NT2/D1 (cell line): ENCODE measurements around the gene SLC9A9.

Source experiments
- DNase-seq: peaks from one replicate; pipeline ENCODE4 v3.0.0-alpha.2; 2011; ENCODE audit warnings: low read depth, low spot score
- H3K27me3 ChIP-seq: 2 replicates; pipeline ENCODE4 v1.6.0; 2011; ENCODE audit warnings: mild to moderate bottlenecking; ENCODE audit not compliant: insufficient read length, insufficient read depth
- H3K36me3 ChIP-seq: 2 replicates; pipeline ENCODE4 v1.6.1; 2011; ENCODE audit warnings: mild to moderate bottlenecking, low read length, mixed read lengths; ENCODE audit not compliant: insufficient read depth, insufficient read length
- H3K4me1 ChIP-seq: 2 replicates; pipeline ENCODE4 v1.5.1; 2011; ENCODE audit not compliant: insufficient read depth, insufficient read length
- H3K4me3 ChIP-seq: 2 replicates; pipeline ENCODE4 v1.5.1; 2011; ENCODE audit warnings: low read depth; ENCODE audit not compliant: insufficient read length
- H3K9ac ChIP-seq: 2 replicates; pipeline ENCODE4 v1.6.0; 2011; ENCODE audit warnings: low read depth; ENCODE audit not compliant: insufficient read length
- H3K9me3 ChIP-seq: 2 replicates; pipeline ENCODE4 v1.5.1; 2011; ENCODE audit warnings: mild to moderate bottlenecking, low read length; ENCODE audit not compliant: insufficient read depth
- SUZ12 ChIP-seq: IDR thresholded peaks from 2 replicates; pipeline ENCODE4 v1.6.1; 2011; ENCODE audit not compliant: insufficient read length, insufficient read depth; ENCODE audit errors: extremely low read depth
- YY1 ChIP-seq: IDR thresholded peaks from 2 replicates; pipeline ENCODE4 v1.6.1; 2011; ENCODE audit not compliant: insufficient read length, insufficient read depth
- ZNF274 ChIP-seq: IDR thresholded peaks from 2 replicates; pipeline ENCODE4 v1.6.1; 2011; ENCODE audit warnings: mild to moderate bottlenecking, low read depth, low read length

The SLC9A9 gene

GRCh38 chr3:143476965-143477640 is 371.2 kb downstream of the SLC9A9 start:
- Histone ChIP-seq H3K9ac (no peak overlapping the region), H3K36me3 (no peaks in the 10 kb centered on the region), H3K4me3 (no peak overlapping the region), H3K4me1 (no peaks in the 10 kb centered on the region), H3K9me3 (no peaks in the 10 kb centered on the region), H3K27me3 (no peaks in the 10 kb centered on the region)
- DNase-seq: no peak
- TF ChIP-seq YY1 (no peak), SUZ12 (no peak), ZNF274 (no peak)

DNA sequence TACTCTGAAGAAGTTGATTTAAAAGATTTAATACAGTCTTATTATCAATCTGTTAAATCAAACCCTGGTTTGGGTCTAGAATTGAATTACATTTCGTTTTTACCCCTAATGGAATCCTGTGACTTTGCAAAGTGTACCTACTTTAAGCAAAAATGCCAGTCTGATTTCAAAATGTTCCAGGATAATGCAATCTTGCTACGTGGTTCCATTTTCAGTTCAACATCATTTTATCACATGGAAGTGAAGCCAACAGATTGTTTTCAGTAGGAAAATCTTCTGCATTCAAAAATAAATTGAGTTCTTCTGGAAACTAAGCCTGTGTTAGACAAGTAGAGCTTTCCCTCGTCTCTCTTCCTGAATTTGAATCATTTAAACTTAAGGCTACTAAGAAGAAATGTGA is 372.3 kb downstream of the SLC9A9 start:
- no peak for TF ChIP-seq YY1
- TF ChIP-seq SUZ12: no peak
- no peak for TF ChIP-seq ZNF274
- H3K4me3 ChIP-seq: no peak overlapping the region
- no peaks in the 10 kb centered on the region for H3K27me3 ChIP-seq
- H3K9ac ChIP-seq: no peak overlapping the region
- no peak for DNase-seq
- H3K9me3 ChIP-seq: no peaks in the 10 kb centered on the region
- H3K4me1 ChIP-seq: no peaks in the 10 kb centered on the region
- H3K36me3 ChIP-seq: no peaks in the 10 kb centered on the region

DNA sequence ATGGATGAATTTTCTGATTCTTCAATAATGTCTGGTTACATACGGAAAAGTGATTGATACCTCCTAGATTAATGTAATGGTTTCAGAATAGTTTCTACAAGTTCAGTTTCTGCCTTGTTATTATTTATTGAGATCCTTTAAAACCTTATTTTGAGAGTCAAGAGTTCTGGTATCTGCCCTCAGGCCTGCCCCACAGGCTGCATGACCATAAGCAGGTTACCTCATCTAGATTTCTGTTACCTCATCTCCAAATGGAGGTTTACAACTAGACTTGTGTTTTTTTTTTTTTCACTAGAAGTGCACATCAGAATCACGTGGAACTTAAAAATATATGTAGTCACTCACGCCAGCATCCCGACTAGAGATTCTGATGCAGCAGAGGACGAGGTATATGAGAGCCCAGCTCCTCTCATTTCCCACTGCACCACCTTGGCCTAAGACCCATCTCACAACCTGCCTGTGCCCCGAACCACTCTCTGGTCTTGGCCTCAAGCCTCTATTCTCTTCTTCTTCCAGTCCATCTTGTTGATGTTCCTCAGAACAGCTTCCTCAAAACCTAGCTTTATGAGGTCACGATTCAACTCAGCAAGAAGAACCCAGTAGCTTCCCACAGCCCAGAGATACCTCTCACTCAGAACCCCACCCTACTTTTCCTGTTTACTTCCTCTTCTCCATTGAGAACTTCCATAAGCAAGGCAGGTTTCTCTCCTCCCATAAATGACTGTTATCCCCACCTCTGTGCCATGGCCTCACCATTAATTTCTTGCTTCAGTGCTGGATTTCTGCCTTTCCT is 375.3 kb downstream of the SLC9A9 start:
- TF ChIP-seq SUZ12: no peak
- no peak overlapping the region for H3K4me3 ChIP-seq
- DNase-seq: no peak
- H3K36me3 ChIP-seq: no peaks in the 10 kb centered on the region
- no peak overlapping the region for H3K9ac ChIP-seq
- no peaks in the 10 kb centered on the region for H3K27me3 ChIP-seq
- H3K9me3 ChIP-seq: no peaks in the 10 kb centered on the region
- no peaks in the 10 kb centered on the region for H3K4me1 ChIP-seq

- no peaks in the 10 kb centered on the region for H3K36me3 ChIP-seq
- no peaks in the 10 kb centered on the region for H3K27me3 ChIP-seq
- H3K9me3 ChIP-seq: no peaks in the 10 kb centered on the region
- H3K4me3 ChIP-seq: no peak overlapping the region
- no peak for DNase-seq
- H3K4me1 ChIP-seq: no peaks in the 10 kb centered on the region
- TF ChIP-seq YY1 (no peak), SUZ12 (no peak), ZNF274 (no peak)
- H3K9ac ChIP-seq: no peak overlapping the region
These were observed 376.6 kb downstream of the SLC9A9 start for GRCh38 chr3:143471705-143472104.

GRCh38 chr3:143469159-143469558 is 379.1 kb downstream of the SLC9A9 start:
- DNase-seq: no peak
- Histone ChIP-seq H3K4me1 (no peaks in the 10 kb centered on the region), H3K27me3 (no peaks in the 10 kb centered on the region), H3K36me3 (no peaks in the 10 kb centered on the region), H3K9ac (no peak overlapping the region), H3K9me3 (no peaks in the 10 kb centered on the region), H3K4me3 (no peak overlapping the region)
- no peak for TF ChIP-seq SUZ12
- no peak for TF ChIP-seq YY1
- TF ChIP-seq ZNF274: no peak

DNA sequence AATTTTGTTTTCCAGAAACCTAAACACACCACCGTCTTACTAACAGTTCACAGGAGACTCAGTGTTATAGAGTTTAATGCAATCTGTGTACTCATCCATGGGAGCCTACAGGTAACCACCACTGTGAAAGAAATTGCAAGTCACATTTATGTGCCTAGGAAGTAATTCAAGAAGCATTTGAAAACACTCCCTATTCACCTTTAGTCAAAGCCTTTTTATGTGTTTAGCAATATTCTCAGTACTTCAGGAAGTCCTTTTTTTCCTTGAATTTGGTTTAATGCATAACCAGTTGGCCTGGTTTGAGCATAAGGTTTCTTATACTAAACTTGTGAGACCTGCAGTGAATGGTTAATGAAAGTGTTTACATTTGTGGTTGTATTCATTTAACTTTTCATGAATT is 382.6 kb downstream of the SLC9A9 start:
- Histone ChIP-seq H3K9me3 (no peaks in the 10 kb centered on the region), H3K27me3 (no peaks in the 10 kb centered on the region), H3K9ac (no peak overlapping the region), H3K4me3 (no peak overlapping the region), H3K4me1 (no peaks in the 10 kb centered on the region), H3K36me3 (no peaks in the 10 kb centered on the region)
- DNase-seq: no peak
- no peak for TF ChIP-seq SUZ12
- TF ChIP-seq ZNF274: no peak
- TF ChIP-seq YY1: no peak

DNA sequence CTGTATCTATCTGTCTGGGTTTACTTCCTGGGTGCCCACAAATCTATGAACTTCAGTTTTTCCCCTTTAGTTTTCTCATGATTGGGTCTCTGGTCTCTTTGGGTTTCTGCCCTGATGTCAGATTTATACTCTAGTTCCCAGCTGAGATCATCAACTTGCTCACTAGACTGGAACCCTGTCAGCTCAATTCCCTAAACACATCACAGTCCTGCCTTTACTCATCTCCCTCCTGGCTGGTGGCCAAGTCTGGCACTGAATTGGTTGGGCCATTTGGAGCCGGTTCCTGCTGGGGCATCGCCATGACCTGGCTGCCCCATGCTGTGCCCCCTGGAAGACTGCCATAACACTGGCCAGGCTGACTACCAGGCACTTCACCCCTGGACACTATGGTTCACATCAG is 383.4 kb downstream of the SLC9A9 start:
- Histone ChIP-seq H3K4me1 (no peaks in the 10 kb centered on the region), H3K36me3 (no peaks in the 10 kb centered on the region), H3K4me3 (no peak overlapping the region), H3K9me3 (no peaks in the 10 kb centered on the region), H3K9ac (no peak overlapping the region), H3K27me3 (no peaks in the 10 kb centered on the region)
- TF ChIP-seq SUZ12: no peak
- no peak for TF ChIP-seq YY1
- no peak for TF ChIP-seq ZNF274
- no peak for DNase-seq
